Ammon's horn (tissue), 1 donor: ENCODE data around the gene GARIN5A.
"Not testable (repeated sequence)": the region's sequence is repeated elsewhere in the genome, so short reads cannot be mapped to it uniquely, and the experiment has no call there.

Source experiments
- DNase-seq: peaks from one replicate; pipeline ENCODE4 v3.0.0-alpha.2; 2016; ENCODE audit warnings: low spot score

Gene GARIN5A

GRCh38 chr19:50464348-50464747 lies 12.3 kb downstream of the GARIN5A start:
- no peak for DNase-seq

- DNase-seq, result no peak
Measured at GRCh38 chr19:50462970-50463369, 13.7 kb downstream of the GARIN5A start.

GRCh38 chr19:50461066-50461875 lies 15.4 kb downstream of the GARIN5A start:
- peak; percentile 78 for DNase-seq

GRCh38 chr19:50460161-50460765 lies 16.4 kb downstream of the GARIN5A start:
- DNase-seq, result no peak

- no peak for DNase-seq
Measured at GRCh38 chr19:50459638-50460037, 17.0 kb downstream of the GARIN5A start.

- no peak for DNase-seq
Measured at GRCh38 chr19:50459067-50459456, 17.6 kb downstream of the GARIN5A start.

GRCh38 chr19:50458396-50459066 lies 18.1 kb downstream of the GARIN5A start:
- no peak for DNase-seq

- no peak for DNase-seq
Measured at GRCh38 chr19:50457300-50457699, 19.3 kb downstream of the GARIN5A start.

GRCh38 chr19:50455992-50456391 lies 20.7 kb downstream of the GARIN5A start:
- DNase-seq, result no peak

GRCh38 chr19:50453243-50453642 lies 23.4 kb downstream of the GARIN5A start:
- no peak for DNase-seq

GRCh38 chr19:50451223-50451534 lies 25.5 kb downstream of the GARIN5A start:
- DNase-seq, result no peak

- no peak for DNase-seq
Measured at GRCh38 chr19:50450369-50451222, 26.1 kb downstream of the GARIN5A start.

- no peak for DNase-seq
Measured at GRCh38 chr19:50449236-50449899, 27.3 kb downstream of the GARIN5A start.

- no peak for DNase-seq
Measured at GRCh38 chr19:50447750-50448149, 28.9 kb downstream of the GARIN5A start.

- no peak for DNase-seq
Measured at GRCh38 chr19:50447053-50447452, 29.6 kb downstream of the GARIN5A start.

GRCh38 chr19:50444059-50444458 lies 32.6 kb downstream of the GARIN5A start:
- no peak for DNase-seq

GRCh38 chr19:50439130-50439529 lies 37.5 kb downstream of the GARIN5A start:
- DNase-seq, result not testable (repeated sequence)

- no peak for DNase-seq
Measured at GRCh38 chr19:50437862-50438449, 38.7 kb downstream of the GARIN5A start.

- DNase-seq, result no peak
Measured at GRCh38 chr19:50435627-50436026, 41.0 kb downstream of the GARIN5A start.

- DNase-seq, result no peak
Measured at GRCh38 chr19:50435221-50435620, 41.4 kb downstream of the GARIN5A start.

GRCh38 chr19:50434525-50434924 lies 42.1 kb downstream of the GARIN5A start:
- no peak for DNase-seq
